ENCODE results near the gene PCDH9. TPM values are rescaled to one million over a fixed set of nuclear protein-coding genes. Genes with fewer than 3 reads are reported as not detected.

The PCDH9 gene
- total and polyA plus RNA-seq, 2 of the 13 experiments (the other 11 are each of a cell fraction or from before 2014, with no cell fraction given) = 0.09 TPM; not detected in 1

GRCh38 chr13:66994517-66995202 is 235.5 kb downstream of the PCDH9 start (continued):
- TF ChIP-seq EP300 (IDR thresholded peaks at IDR 0.05; ENCODE audit: low read depth in 2 of 2, low read length in 2 of 2) (no peak), EP300 (CRISPR knock-in tag; IDR thresholded peaks at IDR 0.05; ENCODE audit: borderline replicate concordance) (no peak), EED (CRISPR knock-in tag; IDR thresholded peaks at IDR 0.05) (no peak), CHD2 (IDR thresholded peaks at IDR 0.05; ENCODE audit: low read depth, low read length) (no peak), ZFP36 (IDR thresholded peaks at IDR 0.05; ENCODE audit: borderline replicate concordance, low read depth, low read length, partially characterized antibody) (no peak), ZNF547 (CRISPR knock-in tag; IDR thresholded peaks at IDR 0.05) (no peak)

- H3K4me3 ChIP-seq (replicated peaks in 1 of 3; ENCODE audit: insufficient read depth in 1 of 3, low read depth in 2 of 3, low read length in 3 of 3) = peak overlapping the region in 2 of 3 experiments; percentile 10 to 40; a peak in 3 of 6 replicates
- ChIA-PET POLR2A (no interaction called here), CTCF (ENCODE audit: low intra/inter-chr PET ratio, low total read pairs) (no interaction called here)
- H3K9me3 ChIP-seq (ENCODE audit: low read length) = no peaks in the 10 kb centered on the region
- no TSS peak for BruUV-seq (replicated peaks)
- H3K36me3 ChIP-seq (replicated peaks in 1 of 2; ENCODE audit: control insufficient read depth in 1 of 2, insufficient read depth in 2 of 2, low read length in 2 of 2) = no peaks in the 10 kb centered on the region
- ATAC-seq (peak; percentile 100), FAIRE-seq (peak; percentile 43), DNase-seq (ENCODE audit: low spot score) (peak; percentile 38)
- peak overlapping the region; percentile 71 for H3K4me2 ChIP-seq (ENCODE audit: low read depth, low read length)
- peaks cover 12% of the 10 kb centered on the region; the same call in 1 of the 2 replicates for H3K4me1 ChIP-seq (ENCODE audit: insufficient read depth, low read length)
- H3K27me3 ChIP-seq (ENCODE audit: control insufficient read depth in 1 of 2, insufficient read depth in 2 of 2, low read length in 2 of 2) = no peaks in the 10 kb centered on the region
- no peaks in the 10 kb centered on the region for H4K20me1 ChIP-seq (ENCODE audit: insufficient read depth, low read length)
- H3K79me2 ChIP-seq (ENCODE audit: insufficient read depth, low read length) = no peaks in the 10 kb centered on the region
- WGBS (ENCODE audit: low lambda C conversion rate) = 19% methylated on average over 10 of the region's 13 CpGs
- H3K9ac ChIP-seq (ENCODE audit: insufficient read depth, low read depth, low read length) = no peak overlapping the region
- peak overlapping the region; percentile 2 for H2AFZ ChIP-seq (ENCODE audit: low read length)
- intact Hi-C loops (cut with micrococcal nuclease; ENCODE audit: unreplicated experiment) (no loop called here), in situ Hi-C loops (cut with HindIII; ENCODE audit: extremely low pct_ligation_motif_present, low pct_unique_long_range_greater_than_20kb) (no loop called here)
- no peak overlapping the region for H3K27ac ChIP-seq (ENCODE audit: extremely low read length, insufficient read depth, low read length)
- TF ChIP-seq STAG1 (CRISPR knock-in tag; IDR thresholded peaks at IDR 0.05) = peak; percentile 48; the same call in 1 of the 2 replicates
- peak; percentile 94 for TF ChIP-seq ZBTB33 (CRISPR knock-in tag; IDR thresholded peaks at IDR 0.05)
- no peak for TF ChIP-seq MAFK (conservative IDR thresholded peaks at IDR 0.05 in 1 of 2, IDR thresholded peaks at IDR 0.05 in 1 of 2; ENCODE audit: low read length in 2 of 2)
- TF ChIP-seq, protein P1, sequence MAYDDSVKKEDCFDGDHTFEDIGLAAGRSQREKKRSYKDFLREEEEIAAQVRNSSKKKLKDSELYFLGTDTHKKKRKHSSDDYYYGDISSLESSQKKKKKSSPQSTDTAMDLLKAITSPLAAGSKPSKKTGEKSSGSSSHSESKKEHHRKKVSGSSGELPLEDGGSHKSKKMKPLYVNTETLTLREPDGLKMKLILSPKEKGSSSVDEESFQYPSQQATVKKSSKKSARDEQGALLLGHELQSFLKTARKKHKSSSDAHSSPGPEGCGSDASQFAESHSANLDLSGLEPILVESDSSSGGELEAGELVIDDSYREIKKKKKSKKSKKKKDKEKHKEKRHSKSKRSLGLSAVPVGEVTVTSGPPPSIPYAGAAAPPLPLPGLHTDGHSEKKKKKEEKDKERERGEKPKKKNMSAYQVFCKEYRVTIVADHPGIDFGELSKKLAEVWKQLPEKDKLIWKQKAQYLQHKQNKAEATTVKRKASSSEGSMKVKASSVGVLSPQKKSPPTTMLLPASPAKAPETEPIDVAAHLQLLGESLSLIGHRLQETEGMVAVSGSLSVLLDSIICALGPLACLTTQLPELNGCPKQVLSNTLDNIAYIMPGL (CRISPR knock-in tag; IDR thresholded peaks at IDR 0.05; ENCODE audit: borderline replicate concordance in 1 of 2, low read depth in 1 of 2) = 0 out of 4 replicates have a peak, but pooled peaks of 1 of the 2 experiments have one; percentile 31
- peak; percentile 74 for TF ChIP-seq CTCF (CRISPR knock-in tag; IDR thresholded peaks at IDR 0.05)
- TF ChIP-seq MEF2D (CRISPR knock-in tag; IDR thresholded peaks at IDR 0.05) = no peak
- no peak for TF ChIP-seq ZNF275 (CRISPR knock-in tag; IDR thresholded peaks at IDR 0.05; ENCODE audit: borderline replicate concordance)
These were observed 236.0 kb downstream of the PCDH9 start for GRCh38 chr13:66994097-66994496.
